Keratinocyte (primary cell): Measurements from ENCODE around the gene CACHD1. TPM values are rescaled to one million over a fixed set of nuclear protein-coding genes. Genes with fewer than 3 reads are reported as not detected.

ENCODE experiments used
- DNase-seq: peaks from one replicate; pipeline ENCODE4 v3.0.0-alpha.2; 2011; ENCODE audit warnings: low read depth, missing footprints, low spot score
- FAIRE-seq: peaks from 2 replicates; lab custom pipeline; 2011; peaks lifted over from hg19 to GRCh38; lab: Jason Lieb, UNC
- H2AFZ ChIP-seq: 2 replicates; pipeline ENCODE4 v1.6.0; 2012; ENCODE audit warnings: low read length, control low read depth, inconsistent platforms; ENCODE audit not compliant: control insufficient read depth
- H3K27ac ChIP-seq: 2 replicates; pipeline ENCODE4 v1.5.1; 2011; ENCODE audit warnings: low read length; ENCODE audit not compliant: control insufficient read depth, insufficient read depth
- H3K27me3 ChIP-seq: 3 replicates; pipeline ENCODE4 v1.6.0; 2011; ENCODE audit warnings: low read length; ENCODE audit not compliant: control insufficient read depth, insufficient read depth; ENCODE audit errors: extremely low read depth
- H3K36me3 ChIP-seq, 2 experiments: 2 replicates in 1 of 2; 3 replicates in 1 of 2; pipeline ENCODE4 v1.5.1; 2011; ENCODE audit warnings: low read length in 2 of 2, mild to moderate bottlenecking in 1 of 2; ENCODE audit not compliant: control insufficient read depth in 2 of 2, insufficient read depth in 2 of 2; ENCODE audit errors: extremely low read depth in 1 of 2
- H3K4me1 ChIP-seq: 3 replicates; pipeline ENCODE4 v1.5.1; 2011; ENCODE audit warnings: low read length; ENCODE audit not compliant: control insufficient read depth, insufficient read depth; ENCODE audit errors: extremely low read depth
- H3K4me2 ChIP-seq: 3 replicates; pipeline ENCODE4 v1.6.0; 2011; ENCODE audit warnings: low read depth, low read length; ENCODE audit not compliant: control insufficient read depth, insufficient read depth; ENCODE audit errors: extremely low read depth
- H3K4me3 ChIP-seq, 3 experiments: fragments of 200-600 bp in 1 of 3; sonication (generic) in 1 of 3; 2 replicates in 2 of 3; 3 replicates in 1 of 3; pipeline ENCODE4 v1.5.1; 2011 to 2016; ENCODE audit warnings: low read length in 3 of 3, mild to moderate bottlenecking in 3 of 3, control low read depth in 2 of 3, inconsistent platforms in 1 of 3, low read depth in 1 of 3, mixed read lengths in 1 of 3, mixed run types in 1 of 3, moderate library complexity in 1 of 3; ENCODE audit not compliant: control insufficient read depth in 2 of 3, insufficient read depth in 2 of 3; ENCODE audit errors: extremely low read depth in 1 of 3
- H3K79me2 ChIP-seq: 2 replicates; pipeline ENCODE4 v1.6.0; 2012; ENCODE audit warnings: low read length; ENCODE audit not compliant: control insufficient read depth, insufficient read depth
- H3K9ac ChIP-seq: 3 replicates; pipeline ENCODE4 v1.6.0; 2011; ENCODE audit warnings: low read length; ENCODE audit not compliant: control insufficient read depth, insufficient read depth; ENCODE audit errors: extremely low read depth
- H3K9me1 ChIP-seq: 3 replicates; pipeline ENCODE4 v1.6.0; 2011; ENCODE audit warnings: low read length; ENCODE audit not compliant: control insufficient read depth, insufficient read depth; ENCODE audit errors: extremely low read depth
- H3K9me3 ChIP-seq: 2 replicates; pipeline ENCODE4 v1.5.1; 2012; ENCODE audit warnings: low read depth, low read length; ENCODE audit not compliant: control insufficient read depth
- H4K20me1 ChIP-seq: 3 replicates; pipeline ENCODE4 v1.6.0; 2011; ENCODE audit warnings: low read length; ENCODE audit not compliant: control insufficient read depth, insufficient read depth; ENCODE audit errors: extremely low read depth
- CTCF ChIP-seq, 3 experiments: IDR thresholded peaks in 1 of 3; conservative IDR thresholded peaks in 1 of 3; optimal IDR thresholded peaks in 1 of 3; 2 replicates in 2 of 3; 3 replicates in 1 of 3; pipeline versions ENCODE3 to v1.5.1; 2011; ENCODE audit warnings: low read length in 3 of 3, mild to moderate bottlenecking in 3 of 3, moderate library complexity in 2 of 3, control low read depth in 1 of 3, inconsistent platforms in 1 of 3; ENCODE audit not compliant: insufficient read depth in 2 of 3; ENCODE audit errors: extremely low read depth in 1 of 3
- EZH2 ChIP-seq: IDR thresholded peaks from one replicate; pipeline ENCODE4 v1.6.1; 2012; ENCODE audit warnings: inconsistent platforms, mild to moderate bottlenecking, low read length, moderate library complexity
- dilution Hi-C: fragments of 300-500 bp; cut with MboI; formaldehyde crosslinking; loops from one replicate; pipeline ENCODE4 v1.7.0; 2020; ENCODE audit warnings: low sequenced_read_pairs; ENCODE audit not compliant: extremely low pct_ligation_motif_present
- polyA plus RNA-seq, 5 experiments: library from polyadenylated mRNA; depleted of rRNA in 3 of 5; stranded (reverse) in 3 of 5; stranded (forward) in 1 of 5; unstranded in 1 of 5; fragments of >200 nt; gene quantifications; 1 replicate in 1 of 5; 2 replicates in 3 of 5; 3 replicates in 1 of 5; pipeline versions ENCODE4 v1.2.1 to v1.2.3, GENCODE V29; 2011 to 2012; ENCODE audit warnings: missing spikeins in 2 of 5, low read depth in 1 of 5, low replicate concordance in 1 of 5

CACHD1 gene
- polyA plus RNA-seq, 1 donor (not counting 4 experiments of a cell fraction or from before 2014, with no cell fraction given) = 2.4 TPM

GRCh38 chr1:64474133-64474532, 4.2 kb downstream of the CACHD1 start:
- no peak overlapping the region for H3K9ac ChIP-seq
- H3K9me1 ChIP-seq = no peaks in the 10 kb centered on the region
- dilution Hi-C loops = no loop called here
- H3K4me1 ChIP-seq = peaks cover 30% of the 10 kb centered on the region
- H3K79me2 ChIP-seq = no peaks in the 10 kb centered on the region
- H2AFZ ChIP-seq = no peak overlapping the region
- no peaks in the 10 kb centered on the region for H4K20me1 ChIP-seq
- no peak for DNase-seq
- H3K27ac ChIP-seq = no peak overlapping the region
- H3K27me3 ChIP-seq = peaks cover 6% of the 10 kb centered on the region
- H3K36me3 ChIP-seq = no peaks in the 10 kb centered on the region
- H3K9me3 ChIP-seq = no peaks in the 10 kb centered on the region
- no peak overlapping the region for H3K4me2 ChIP-seq
- no peak overlapping the region for H3K4me3 ChIP-seq
- no peak for TF ChIP-seq EZH2
- TF ChIP-seq CTCF (optimal IDR thresholded peaks at IDR 0.05 in 1 of 3, IDR thresholded peaks at IDR 0.05 in 1 of 3, conservative IDR thresholded peaks at IDR 0.05 in 1 of 3; ENCODE audit: extremely low read depth in 1 of 3, insufficient read depth in 2 of 3, low read length in 3 of 3) = no peak
- FAIRE-seq = no peak

GRCh38 chr1:64474665-64475439, 4.9 kb downstream of the CACHD1 start:
- DNase-seq (no peak), FAIRE-seq (no peak)
- Histone ChIP-seq H3K4me3 (no peak overlapping the region), H4K20me1 (no peaks in the 10 kb centered on the region), H3K4me2 (no peak overlapping the region), H3K9me1 (no peaks in the 10 kb centered on the region), H3K9ac (no peak overlapping the region), H2AFZ (no peak overlapping the region), H3K27me3 (no peaks in the 10 kb centered on the region), H3K4me1 (peaks cover 24% of the 10 kb centered on the region), H3K27ac (no peak overlapping the region), H3K36me3 (no peaks in the 10 kb centered on the region), H3K9me3 (no peaks in the 10 kb centered on the region), H3K79me2 (no peaks in the 10 kb centered on the region)
- TF ChIP-seq CTCF (optimal IDR thresholded peaks at IDR 0.05 in 1 of 3, IDR thresholded peaks at IDR 0.05 in 1 of 3, conservative IDR thresholded peaks at IDR 0.05 in 1 of 3; ENCODE audit: extremely low read depth in 1 of 3, insufficient read depth in 2 of 3, low read length in 3 of 3) = no peak
- no peak for TF ChIP-seq EZH2
- dilution Hi-C loops = no loop called here
